GM18511 (cell line): ENCODE results near the gene NOCT.
A peak's percentile ranks its signal among the peaks of the same experiment; 100 is the strongest.
"Not testable (repeated sequence)": the region's sequence is repeated elsewhere in the genome, so short reads cannot be mapped to it uniquely, and the experiment has no call there.

ENCODE experiments used
- ATAC-seq: cut with Tn5 transposase; IDR thresholded peaks from one replicate; pipeline ENCODE4 v1.9.1; 2021; ENCODE audit warnings: mild to moderate bottlenecking, moderate library complexity; ENCODE audit not compliant: unreplicated experiment

Gene NOCT

DNA sequence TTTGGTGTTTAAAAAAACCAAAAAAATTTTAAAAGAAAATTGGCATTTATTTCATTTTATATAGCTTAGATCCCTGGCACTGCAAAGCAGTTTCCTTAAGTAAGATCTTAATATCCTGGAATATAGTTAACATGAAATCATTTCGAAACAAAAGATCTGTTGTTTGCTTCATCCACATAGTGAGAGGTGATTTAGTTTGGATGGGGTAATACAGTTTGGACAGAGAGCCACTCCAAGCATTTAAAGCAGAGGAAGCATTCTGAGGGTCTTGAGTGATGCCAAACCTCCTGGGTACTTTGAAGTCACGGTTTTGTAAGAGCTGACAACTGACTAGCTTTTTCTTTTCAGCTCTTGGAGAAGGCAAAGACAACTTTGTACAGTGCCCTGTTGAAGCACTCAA is 28.7 kb downstream of the NOCT start:
- ATAC-seq = no peak

DNA sequence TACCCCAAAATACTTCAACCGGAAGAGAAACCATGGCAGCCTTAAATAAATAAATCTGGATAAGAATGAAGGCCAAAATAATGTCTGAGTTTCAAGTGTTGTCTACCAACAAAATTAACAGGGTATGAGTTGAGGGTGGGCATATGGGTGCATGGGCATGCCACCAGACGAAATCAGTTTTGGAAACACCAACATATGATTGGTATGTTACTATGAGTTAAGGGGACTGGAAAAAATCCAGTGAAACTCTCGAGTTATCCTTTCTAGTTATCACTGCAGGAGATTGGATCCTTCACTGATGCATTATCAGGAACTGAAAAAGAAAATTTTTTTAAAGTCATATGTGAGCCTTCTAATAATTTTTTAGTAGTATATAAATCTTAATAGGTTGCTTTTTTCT is 32.4 kb downstream of the NOCT start:
- ATAC-seq = no peak

DNA sequence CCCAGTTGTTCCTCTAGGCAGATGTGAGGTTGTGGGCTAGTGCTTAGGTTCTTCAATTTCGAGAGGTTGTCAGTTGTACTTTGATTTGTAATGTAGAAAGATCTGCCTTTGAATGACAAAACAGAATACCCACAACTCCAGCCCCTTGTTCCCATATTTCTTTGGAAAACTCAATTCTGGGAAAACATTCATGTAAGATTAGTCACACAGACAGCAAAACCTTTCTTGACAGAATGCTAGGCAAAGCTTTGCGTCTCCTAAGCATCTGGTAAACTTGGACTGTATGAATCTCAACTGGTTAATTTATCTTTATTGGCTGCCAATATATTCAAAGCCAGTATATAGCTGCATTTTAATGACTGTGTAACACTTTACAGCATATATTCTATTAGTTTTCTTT is 34.9 kb downstream of the NOCT start:
- ATAC-seq = no peak

DNA sequence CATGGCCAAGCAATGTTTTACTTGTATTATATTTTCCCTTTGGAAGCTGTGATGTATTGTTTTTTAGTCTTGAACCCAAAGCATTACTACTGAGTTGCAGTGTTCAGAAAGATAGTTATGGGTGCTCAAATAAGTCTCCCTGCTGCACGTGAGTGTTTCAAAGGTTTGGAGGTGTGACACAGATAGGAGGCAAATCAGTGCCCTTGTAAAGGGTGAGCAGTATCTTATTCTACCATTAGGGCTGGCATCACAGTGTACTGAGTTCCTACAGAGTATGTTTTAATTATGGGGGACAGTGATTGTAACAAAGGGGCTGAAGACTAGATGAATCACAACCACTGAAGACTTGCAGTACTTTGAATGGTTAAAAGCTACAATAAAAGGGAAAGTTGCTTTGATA is 38.3 kb downstream of the NOCT start:
- no peak for ATAC-seq

DNA sequence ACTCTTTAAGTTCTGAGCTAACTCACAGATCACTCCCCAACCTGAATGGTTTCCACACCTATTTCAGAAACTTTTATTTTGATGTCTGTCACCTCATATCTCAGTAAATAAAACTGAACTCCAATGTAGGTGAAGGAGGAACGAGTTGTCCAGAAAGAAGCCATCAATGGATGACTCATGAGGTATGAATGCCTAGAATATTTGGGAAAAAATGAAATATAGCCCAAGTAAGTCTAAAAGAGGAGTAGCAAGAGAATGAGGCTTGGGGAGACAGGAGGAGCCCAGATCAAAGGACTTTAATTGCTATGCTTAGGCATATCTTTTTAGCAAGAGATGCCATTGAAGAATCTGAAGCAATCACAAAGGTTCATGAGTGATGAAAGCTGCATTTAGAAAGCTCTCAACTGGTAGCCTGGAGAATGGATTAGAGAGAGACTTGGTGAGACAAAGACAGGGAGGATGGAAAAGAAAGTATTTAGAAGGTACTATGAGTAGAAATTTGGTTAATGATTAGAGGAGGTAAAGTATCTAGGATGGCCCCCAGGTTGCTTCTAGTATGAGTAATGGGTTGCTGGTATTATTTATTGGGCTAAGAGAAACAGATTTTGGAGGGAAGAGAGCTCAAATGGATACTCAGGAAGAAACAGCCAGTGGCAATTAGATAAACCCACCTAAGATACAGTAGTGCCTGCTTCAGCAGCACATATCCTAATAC is 39.4 kb downstream of the NOCT start:
- no peak for ATAC-seq

DNA sequence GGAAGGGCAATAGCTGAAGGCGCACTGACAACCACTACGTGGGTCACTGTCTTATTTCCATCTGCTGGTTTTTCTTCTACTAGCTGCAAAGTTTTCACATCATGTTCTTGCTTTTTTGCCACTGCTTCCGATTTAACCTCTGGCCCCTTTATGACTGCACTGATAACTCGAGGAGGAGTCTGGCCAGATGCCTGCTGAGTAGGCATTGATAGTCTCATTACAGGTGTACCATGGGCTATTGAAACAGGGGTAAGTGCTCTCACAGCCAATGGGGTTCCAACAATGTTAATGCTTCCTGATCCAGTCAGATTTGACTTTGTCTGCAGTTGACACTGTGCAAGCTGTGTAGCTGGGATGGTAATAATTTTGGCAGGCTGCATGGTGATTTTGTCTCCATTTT is 43.4 kb downstream of the NOCT start:
- not testable (repeated sequence) for ATAC-seq

DNA sequence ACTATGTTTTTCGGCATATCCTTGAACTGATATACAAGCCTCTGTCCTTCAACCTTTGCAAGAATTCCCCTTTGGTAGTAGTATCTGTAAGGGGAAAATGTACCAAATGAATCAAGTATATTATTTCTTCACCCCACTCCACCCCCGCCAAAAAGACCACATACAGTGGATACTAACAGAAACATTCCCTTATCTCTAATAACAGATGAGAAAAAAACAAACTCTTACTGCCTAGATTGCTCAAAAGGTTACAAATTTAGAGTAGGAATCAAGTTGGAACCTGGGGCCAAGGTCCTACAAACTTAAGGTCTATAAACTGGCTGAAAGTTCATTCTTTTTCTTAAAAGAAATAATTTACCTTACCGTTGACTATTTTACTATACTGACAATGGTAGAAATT is 45.0 kb downstream of the NOCT start:
- no peak for ATAC-seq

DNA sequence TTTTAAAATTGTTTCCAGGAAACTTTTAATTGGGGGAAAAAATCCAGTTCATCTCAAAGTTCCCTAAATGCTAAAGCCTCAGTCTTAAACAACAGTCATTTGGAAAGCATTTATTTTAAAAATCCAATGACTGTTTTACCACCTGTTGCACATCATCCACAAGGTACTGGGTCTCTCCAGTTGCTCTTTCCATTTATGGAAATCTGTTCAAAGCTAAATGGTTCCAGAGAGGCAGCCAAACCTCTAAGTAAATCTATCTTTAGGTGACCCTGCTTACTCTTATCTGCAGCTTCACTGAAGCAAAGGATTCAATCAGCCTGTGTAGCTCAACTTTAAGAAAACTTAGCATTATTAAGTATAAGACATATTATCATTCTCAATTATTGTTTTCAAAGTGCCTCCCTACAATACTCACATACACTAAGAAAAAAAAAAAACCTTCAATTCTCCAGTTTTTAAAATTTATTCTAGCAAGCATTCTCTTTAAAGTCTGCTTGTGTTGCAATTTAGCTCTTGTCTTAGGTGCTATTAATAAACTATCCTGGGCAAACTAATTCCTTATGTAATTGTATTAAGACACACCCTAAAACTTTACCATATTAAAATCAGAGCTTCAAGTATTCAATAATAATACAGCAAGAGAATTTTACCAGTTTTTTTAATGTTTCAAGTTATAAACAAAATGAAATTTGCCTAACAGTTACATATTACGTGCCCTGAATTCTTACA is 60.6 kb downstream of the NOCT start:
- no peak for ATAC-seq

DNA sequence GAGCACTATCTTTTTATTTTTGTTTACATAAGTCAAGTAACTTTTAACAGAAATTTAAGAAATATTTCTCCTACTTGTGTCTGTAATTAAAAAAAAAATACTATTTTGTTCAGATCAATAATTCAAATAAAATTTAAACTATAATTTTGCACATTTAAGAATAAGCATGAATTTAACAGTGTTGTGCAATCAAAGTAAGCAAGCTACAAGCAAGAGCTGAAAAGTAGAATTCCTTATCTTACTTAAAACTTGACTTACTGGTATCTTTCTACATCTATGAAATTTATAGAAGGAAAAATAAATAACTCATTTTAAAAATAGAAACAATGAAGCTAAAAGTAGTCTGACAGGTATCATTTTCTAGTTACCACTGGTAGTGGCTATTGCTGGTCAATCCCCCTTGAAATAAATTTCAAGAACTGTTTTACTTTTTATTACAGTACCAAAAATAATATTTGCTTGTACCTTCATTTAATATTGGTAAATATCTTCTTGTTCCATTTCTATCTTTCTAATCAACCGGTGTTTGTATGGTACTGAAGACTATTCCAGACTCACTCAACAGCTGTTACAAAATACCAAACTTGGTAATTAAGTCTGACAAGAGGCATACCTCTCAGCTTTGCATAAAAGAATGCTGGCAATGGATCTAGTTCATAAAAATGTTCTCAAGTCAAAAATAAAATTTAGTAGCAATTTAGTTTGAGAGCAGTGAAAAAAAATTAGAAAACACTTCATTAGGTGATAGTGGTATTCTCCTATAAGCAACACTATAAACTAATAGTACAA is 62.2 kb downstream of the NOCT start:
- ATAC-seq = no peak

DNA sequence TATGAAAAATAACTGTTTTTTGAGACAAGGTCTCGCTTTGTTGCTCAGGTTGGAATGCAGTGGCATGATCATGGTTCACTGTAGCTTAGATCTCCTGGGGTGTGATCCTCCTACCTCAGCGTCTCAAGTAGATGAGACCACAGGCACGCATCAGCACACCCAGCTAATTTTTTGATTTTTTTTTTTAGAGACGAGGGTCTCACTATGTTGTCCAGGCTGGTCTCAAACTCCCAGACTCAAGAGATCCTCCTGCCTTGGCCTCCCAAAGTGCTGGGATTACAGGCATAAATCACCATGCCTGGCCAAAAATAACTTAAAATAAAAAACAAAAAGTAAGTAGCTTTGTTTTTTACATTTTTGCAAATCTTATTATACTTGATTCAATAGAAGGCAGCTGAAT is 63.3 kb downstream of the NOCT start:
- ATAC-seq = no peak

DNA sequence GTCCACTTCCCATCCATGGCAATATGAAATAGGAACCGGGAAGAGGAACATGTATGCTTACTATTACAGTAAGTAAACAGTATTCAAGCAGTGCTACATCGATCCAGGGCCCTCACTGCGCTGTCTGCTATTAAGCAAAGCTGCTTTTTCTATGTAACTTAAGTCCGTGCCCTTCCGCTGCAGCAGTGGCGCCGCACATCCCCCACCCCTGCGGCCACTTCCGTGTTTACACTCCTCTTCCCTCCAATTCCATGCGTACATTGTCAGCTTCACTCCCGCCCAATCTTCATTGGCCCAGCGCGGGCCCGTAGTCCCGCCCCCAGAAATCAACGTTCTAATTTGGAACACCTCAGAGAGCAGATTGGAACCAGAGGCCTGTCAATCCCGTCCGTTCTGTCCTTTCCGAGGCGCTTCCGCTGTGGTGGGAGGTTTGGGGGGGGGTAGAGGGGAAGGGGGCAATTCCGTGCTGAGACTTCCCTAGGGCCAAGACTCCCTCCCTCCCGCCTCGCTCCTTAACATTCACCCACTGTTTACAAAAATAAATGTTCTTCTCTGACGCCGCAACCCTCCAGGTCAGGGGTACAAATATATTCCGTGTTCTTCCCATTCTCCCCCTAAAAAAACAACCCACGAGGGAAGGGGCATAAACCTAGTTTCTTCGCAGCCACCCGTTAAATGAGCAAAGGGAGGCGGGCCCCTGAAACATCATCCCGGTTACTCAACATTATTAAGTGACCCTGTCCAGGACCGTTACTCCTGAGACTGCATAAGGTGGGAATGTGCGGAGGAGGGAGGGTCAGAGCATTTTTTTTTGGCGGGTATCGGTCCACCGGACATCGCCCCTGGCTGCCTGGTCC is 67.4 kb downstream of the NOCT start:
- peak; percentile 81 for ATAC-seq

DNA sequence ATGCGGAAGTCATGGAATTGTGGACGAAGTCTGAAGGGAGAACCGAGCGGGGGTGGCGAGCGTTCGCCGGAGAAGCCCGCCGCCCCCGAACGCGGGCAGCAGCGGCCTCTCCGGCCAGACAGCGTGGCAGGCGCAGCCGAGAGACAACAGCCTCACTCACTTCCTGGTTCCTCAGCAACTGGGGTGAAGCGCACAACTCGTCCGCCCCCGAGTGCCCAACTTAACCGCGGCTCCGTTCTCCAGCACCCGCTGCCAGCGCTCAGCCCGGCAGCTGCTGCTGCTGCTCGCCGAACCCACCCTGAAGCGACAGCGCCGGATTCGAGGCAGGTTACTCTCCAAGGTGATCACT is 68.0 kb downstream of the NOCT start:
- peak; percentile 40 for ATAC-seq

DNA sequence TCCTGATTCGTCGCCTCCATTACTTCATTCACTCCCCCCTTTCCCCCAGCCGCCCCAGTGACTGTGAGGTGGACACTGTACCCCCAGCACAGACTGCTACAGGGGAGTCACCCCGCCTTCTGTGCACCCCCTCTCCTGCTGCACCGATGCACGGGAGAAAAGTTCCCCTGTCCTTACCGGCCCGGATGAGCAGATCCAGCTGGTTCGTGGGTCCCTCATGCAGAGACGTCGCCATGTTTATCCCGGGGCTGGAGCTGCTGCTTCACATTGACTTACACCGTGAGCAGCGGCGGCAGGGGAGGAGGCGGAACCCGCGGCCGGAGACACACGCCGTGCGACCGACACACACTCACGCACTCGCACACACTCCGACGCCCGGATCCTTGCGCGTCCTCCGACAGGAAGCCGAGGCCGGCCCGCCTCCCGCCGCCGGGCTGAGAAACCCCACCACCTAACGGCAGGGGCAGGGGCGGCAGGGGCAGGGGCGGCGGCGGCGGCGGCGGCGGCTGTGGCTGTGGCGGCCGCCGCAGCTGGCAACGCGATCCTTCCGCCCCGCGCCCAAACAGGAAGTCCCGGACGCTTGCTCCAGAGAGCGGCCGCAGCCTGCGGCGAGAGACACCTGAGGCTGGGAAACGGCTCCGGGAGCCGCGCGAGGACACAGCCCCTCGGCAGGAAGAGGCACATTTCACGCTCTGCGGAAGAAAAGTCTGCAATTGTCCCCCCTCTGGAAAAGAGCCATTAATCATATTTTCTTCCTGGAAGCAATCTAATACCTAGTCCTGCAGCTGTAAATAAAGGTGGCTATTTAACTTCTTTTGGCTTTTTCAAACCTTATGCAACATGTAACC is 68.6 kb downstream of the NOCT start:
- peak; percentile 65 for ATAC-seq

DNA sequence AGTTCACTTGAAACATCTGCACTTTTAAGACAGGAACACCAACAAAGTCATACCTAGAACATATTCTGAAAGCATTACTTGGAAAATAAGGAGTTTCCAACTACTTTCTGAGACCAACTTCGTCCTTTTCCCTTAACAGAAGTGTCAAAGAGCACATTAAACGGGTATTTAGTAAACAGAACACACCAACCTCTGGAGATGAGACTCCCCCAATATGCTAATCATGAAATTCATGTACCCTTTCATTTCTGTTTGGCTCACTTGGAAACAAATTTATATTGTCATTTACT is 69.2 kb downstream of the NOCT start:
- no peak for ATAC-seq

DNA sequence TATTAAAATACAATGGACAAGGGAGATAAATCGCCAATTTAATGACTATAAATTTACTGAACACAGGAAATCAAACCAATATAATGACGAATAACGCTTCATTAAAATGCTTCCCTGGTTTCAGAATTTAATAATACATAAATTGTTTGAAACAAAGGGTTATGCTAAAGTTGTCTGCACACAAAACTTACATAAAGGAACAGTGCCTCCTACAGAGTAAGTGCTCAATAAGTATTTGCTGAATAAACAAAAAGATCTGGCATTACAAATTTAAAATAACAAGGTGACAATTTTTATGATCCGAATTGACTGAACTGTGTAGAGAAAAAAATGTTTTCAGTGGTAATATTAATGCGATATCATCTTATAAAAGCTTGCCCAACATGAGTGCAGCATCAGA is 69.6 kb downstream of the NOCT start:
- ATAC-seq = no peak

DNA sequence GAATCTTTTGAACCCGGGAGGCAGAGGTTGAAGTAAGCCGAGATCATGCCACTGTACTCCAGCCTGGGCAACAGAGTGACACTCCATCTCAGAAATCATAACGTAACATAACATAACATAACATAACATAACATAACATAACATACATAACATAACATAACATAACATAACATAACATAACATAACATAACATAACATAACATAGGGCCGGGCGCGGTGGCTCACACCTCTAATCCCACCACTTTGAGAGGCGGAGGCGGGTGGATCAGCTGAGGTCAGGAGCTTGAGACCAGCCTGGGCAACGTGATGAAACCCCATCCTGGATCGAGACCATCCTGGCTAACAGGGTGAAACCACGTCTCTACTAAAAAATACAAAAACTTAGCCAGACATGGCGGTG is 76.7 kb downstream of the NOCT start:
- ATAC-seq = no peak
